Neural cell (in vitro differentiated cells): Measurements from ENCODE around the gene NT5M. TPM values are rescaled to one million over a fixed set of nuclear protein-coding genes. Genes with fewer than 3 reads are reported as not detected.

Experiments used
- H2AFZ ChIP-seq: fragments of 200-600, 300-800 bp; sonication (generic), shearing (Covaris generic); 2 replicates; pipeline ENCODE4 v1.6.0; 2014; ENCODE audit warnings: low read depth, mild to moderate bottlenecking, antibody characterized with exemption, low read length, moderate library complexity
- H3F3A ChIP-seq: fragments of 200-600 bp; shearing (Covaris generic); 2 replicates; pipeline ENCODE4 v1.6.1; 2016; ENCODE audit warnings: mild to moderate bottlenecking, moderate library complexity, mixed read lengths, antibody characterized with exemption, low read length; ENCODE audit not compliant: insufficient read depth, poor library complexity, severe bottlenecking
- H3K27ac ChIP-seq: fragments of 200-600, 300-800 bp; sonication (generic), shearing (Covaris generic); 2 replicates; pipeline ENCODE4 v1.5.1; 2014; ENCODE audit warnings: mild to moderate bottlenecking, low read length, moderate library complexity
- H3K27me3 ChIP-seq: fragments of 300-800, 200-600 bp; sonication (generic), shearing (Covaris generic); 2 replicates; pipeline ENCODE4 v1.6.0; 2014; ENCODE audit warnings: mild to moderate bottlenecking, low read depth, low read length, moderate library complexity; ENCODE audit not compliant: insufficient read depth
- H3K36me3 ChIP-seq: fragments of 300-800, 200-600 bp; sonication (generic), shearing (Covaris generic); 2 replicates; pipeline ENCODE4 v1.5.1; 2014; ENCODE audit warnings: mild to moderate bottlenecking, antibody characterized with exemption, low read length, moderate library complexity; ENCODE audit not compliant: insufficient read depth
- H3K4me2 ChIP-seq: fragments of 300-800, 200-600 bp; sonication (generic), shearing (Covaris generic); 2 replicates; pipeline ENCODE4 v1.6.0; 2014; ENCODE audit warnings: mild to moderate bottlenecking, low read length
- H3K4me3 ChIP-seq: fragments of 300-800, 200-600 bp; sonication (generic), shearing (Covaris generic); 2 replicates; pipeline ENCODE4 v1.5.1; 2014; ENCODE audit warnings: mild to moderate bottlenecking, low read length, moderate library complexity
- H3K79me2 ChIP-seq: fragments of 200-600 bp; shearing (Covaris generic); replicated peaks from 2 replicates; pipeline ENCODE4 v1.6.0; 2014; ENCODE audit warnings: mild to moderate bottlenecking, low read length, moderate library complexity; ENCODE audit not compliant: insufficient read depth
- H3K9ac ChIP-seq: fragments of 300-800, 200-600 bp; sonication (generic), shearing (Covaris generic); 2 replicates; pipeline ENCODE4 v1.6.1; 2016; ENCODE audit warnings: mild to moderate bottlenecking, low read length, mixed read lengths
- H3K9me2 ChIP-seq: fragments of 200-600 bp; shearing (Covaris generic); 2 replicates; pipeline ENCODE4 v1.6.1; 2016; ENCODE audit warnings: mild to moderate bottlenecking, low read length, mixed read lengths; ENCODE audit not compliant: insufficient read depth
- H3K9me3 ChIP-seq: fragments of 200-600, 300-800 bp; sonication (generic), shearing (Covaris generic); 2 replicates; pipeline ENCODE4 v1.6.1; 2016; ENCODE audit warnings: mild to moderate bottlenecking, mixed run types, low read length, moderate library complexity, mixed read lengths
- H4K20me1 ChIP-seq: fragments of 200-600 bp; shearing (Covaris generic); 2 replicates; pipeline ENCODE4 v1.6.1; 2016; ENCODE audit warnings: mild to moderate bottlenecking, mixed run types; ENCODE audit not compliant: insufficient read depth
- EP300 ChIP-seq: fragments of 450-650 bp; conservative IDR thresholded peaks from 2 replicates; pipeline ENCODE4 v1.6.1; 2014; ENCODE audit warnings: antibody characterized with exemption, mild to moderate bottlenecking, moderate library complexity; ENCODE audit not compliant: poor library complexity, severe bottlenecking
- EZH2 ChIP-seq: fragments of 200-600, 300-800 bp; shearing (Covaris generic), sonication (generic); IDR thresholded peaks from 2 replicates; pipeline ENCODE4 v1.6.1; 2014; ENCODE audit warnings: antibody characterized with exemption, low read length, borderline replicate concordance, mild to moderate bottlenecking; ENCODE audit not compliant: insufficient read depth, poor library complexity, severe bottlenecking
- MXI1 ChIP-seq: fragments of 450-650 bp; conservative IDR thresholded peaks from 2 replicates; pipeline ENCODE4 v1.6.1; 2014; ENCODE audit warnings: antibody characterized with exemption, mild to moderate bottlenecking; ENCODE audit not compliant: poor library complexity, severe bottlenecking
- POLR2AphosphoS5 ChIP-seq: IDR thresholded peaks from 2 replicates; pipeline ENCODE4 v1.6.1; 2012
- RAD21 ChIP-seq: fragments of 450-650 bp; conservative IDR thresholded peaks from 2 replicates; pipeline ENCODE4 v1.6.1; 2014; ENCODE audit warnings: antibody characterized with exemption, mild to moderate bottlenecking, moderate library complexity
- SMC3 ChIP-seq: fragments of 450-650 bp; conservative IDR thresholded peaks from 2 replicates; pipeline ENCODE4 v1.6.1; 2014; ENCODE audit warnings: antibody characterized with exemption, mild to moderate bottlenecking, moderate library complexity; ENCODE audit not compliant: poor library complexity
- TAF1 ChIP-seq: IDR thresholded peaks from 2 replicates; pipeline ENCODE4 v1.6.1; 2012; ENCODE audit warnings: low read depth
- polyA plus RNA-seq: library from polyadenylated mRNA; depleted of rRNA; stranded (reverse); fragments of >200 nt; gene quantifications from 2 replicates; pipeline ENCODE4 v1.2.3, GENCODE V29; 2014
- TF ChIP-seq, protein P1 (sequence below): fragments of 450-650 bp; IDR thresholded peaks from 2 replicates; pipeline ENCODE4 v1.5.1; 2014; ENCODE audit warnings: antibody characterized with exemption, mild to moderate bottlenecking, moderate library complexity; ENCODE audit not compliant: poor library complexity, severe bottlenecking
- TF ChIP-seq, protein P2 (sequence below): IDR thresholded peaks from 2 replicates; pipeline ENCODE4 v1.6.1; 2012; ENCODE audit warnings: borderline replicate concordance

The NT5M gene
- polyA plus RNA-seq, 1 donor from 2014 or later, result 11.1 TPM

DNA sequence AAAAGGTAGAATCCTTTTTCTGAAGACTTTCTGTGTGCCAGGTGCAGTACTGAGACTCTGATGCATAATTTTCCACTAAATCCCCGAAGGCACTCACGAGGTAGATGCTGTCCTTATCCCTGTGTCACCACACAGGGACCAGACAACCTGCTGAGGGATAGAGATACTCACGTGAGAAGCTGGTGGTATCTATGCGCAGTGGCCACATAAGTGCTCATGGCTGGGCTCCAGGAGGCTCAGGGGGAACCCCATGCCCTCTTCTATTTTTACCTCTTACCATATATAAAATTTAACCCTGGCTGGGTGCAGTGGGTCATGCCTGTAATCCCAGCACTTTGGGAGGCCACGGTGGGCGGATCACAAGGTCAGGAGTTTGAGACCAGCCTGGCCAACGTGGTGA lies 38.3 kb downstream of the NT5M start:
- Histone ChIP-seq H3K36me3 (no peaks in the 10 kb centered on the region), H3K9me2 (no peaks in the 10 kb centered on the region), H3K4me2 (no peak overlapping the region), H4K20me1 (no peaks in the 10 kb centered on the region), H3F3A (no peaks in the 10 kb centered on the region), H3K9me3 (no peaks in the 10 kb centered on the region), H3K4me3 (no peak overlapping the region), H3K79me2 (no peaks in the 10 kb centered on the region), H2AFZ (no peak overlapping the region), H3K9ac (no peak overlapping the region), H3K27me3 (no peaks in the 10 kb centered on the region), H3K27ac (no peak overlapping the region)
- TF ChIP-seq EP300, result no peak

DNA sequence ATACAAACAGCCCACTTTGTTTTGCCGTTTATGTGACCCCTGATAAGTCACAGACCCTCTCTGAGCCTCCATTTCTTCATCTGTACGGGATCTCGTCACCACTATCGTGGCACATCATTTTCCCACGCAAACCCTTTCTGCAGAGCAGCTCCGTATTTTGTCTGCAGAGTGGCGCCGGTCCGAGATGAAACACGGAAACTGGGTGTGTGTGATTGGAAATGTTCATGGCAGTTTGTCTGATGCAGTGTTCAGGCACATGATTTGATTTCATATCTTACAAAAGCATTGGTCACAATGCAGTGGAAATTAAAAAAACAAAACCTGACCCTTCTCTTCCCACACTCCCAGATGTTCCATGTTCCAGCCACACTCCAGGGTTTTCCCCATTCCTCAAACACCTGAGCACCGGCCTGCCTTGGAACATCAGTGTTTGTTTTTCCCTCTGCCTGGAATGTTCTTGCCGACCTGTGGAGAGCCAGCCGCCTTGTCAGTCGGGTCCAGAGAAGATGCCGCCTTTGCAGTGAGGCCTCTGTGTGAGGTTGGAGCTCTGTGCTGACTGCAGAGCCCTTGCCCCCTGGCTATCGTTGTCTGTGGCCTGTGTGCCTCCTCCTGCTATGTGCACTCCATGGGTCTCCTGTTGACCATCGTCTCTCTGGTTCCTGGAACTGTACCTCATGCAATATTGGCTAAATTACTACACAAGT lies 39.2 kb downstream of the NT5M start:
- Histone ChIP-seq H3K4me2 (no peak overlapping the region), H3K36me3 (no peaks in the 10 kb centered on the region), H3K9ac (no peak overlapping the region), H3K79me2 (no peaks in the 10 kb centered on the region), H3K27ac (no peak overlapping the region), H3K9me2 (no peaks in the 10 kb centered on the region), H3F3A (no peaks in the 10 kb centered on the region), H4K20me1 (no peaks in the 10 kb centered on the region), H3K27me3 (no peaks in the 10 kb centered on the region), H3K4me3 (no peak overlapping the region), H3K9me3 (no peaks in the 10 kb centered on the region), H2AFZ (no peak overlapping the region)
- TF ChIP-seq EZH2, result no peak
- TF ChIP-seq, protein P1, sequence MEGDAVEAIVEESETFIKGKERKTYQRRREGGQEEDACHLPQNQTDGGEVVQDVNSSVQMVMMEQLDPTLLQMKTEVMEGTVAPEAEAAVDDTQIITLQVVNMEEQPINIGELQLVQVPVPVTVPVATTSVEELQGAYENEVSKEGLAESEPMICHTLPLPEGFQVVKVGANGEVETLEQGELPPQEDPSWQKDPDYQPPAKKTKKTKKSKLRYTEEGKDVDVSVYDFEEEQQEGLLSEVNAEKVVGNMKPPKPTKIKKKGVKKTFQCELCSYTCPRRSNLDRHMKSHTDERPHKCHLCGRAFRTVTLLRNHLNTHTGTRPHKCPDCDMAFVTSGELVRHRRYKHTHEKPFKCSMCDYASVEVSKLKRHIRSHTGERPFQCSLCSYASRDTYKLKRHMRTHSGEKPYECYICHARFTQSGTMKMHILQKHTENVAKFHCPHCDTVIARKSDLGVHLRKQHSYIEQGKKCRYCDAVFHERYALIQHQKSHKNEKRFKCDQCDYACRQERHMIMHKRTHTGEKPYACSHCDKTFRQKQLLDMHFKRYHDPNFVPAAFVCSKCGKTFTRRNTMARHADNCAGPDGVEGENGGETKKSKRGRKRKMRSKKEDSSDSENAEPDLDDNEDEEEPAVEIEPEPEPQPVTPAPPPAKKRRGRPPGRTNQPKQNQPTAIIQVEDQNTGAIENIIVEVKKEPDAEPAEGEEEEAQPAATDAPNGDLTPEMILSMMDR, result no peak

GRCh38 chr17:17343160-17343735 lies 40.1 kb downstream of the NT5M start:
- Histone ChIP-seq H3K27me3 (no peaks in the 10 kb centered on the region), H3K4me2 (no peak overlapping the region), H3K9me3 (no peaks in the 10 kb centered on the region), H4K20me1 (no peaks in the 10 kb centered on the region), H3K9ac (no peak overlapping the region), H3K79me2 (no peaks in the 10 kb centered on the region), H3F3A (no peaks in the 10 kb centered on the region), H3K27ac (no peak overlapping the region), H2AFZ (no peak overlapping the region), H3K4me3 (no peak overlapping the region), H3K36me3 (no peaks in the 10 kb centered on the region), H3K9me2 (no peaks in the 10 kb centered on the region)
- no peak for TF ChIP-seq SMC3
- no peak for TF ChIP-seq EZH2
- TF ChIP-seq, protein P2, sequence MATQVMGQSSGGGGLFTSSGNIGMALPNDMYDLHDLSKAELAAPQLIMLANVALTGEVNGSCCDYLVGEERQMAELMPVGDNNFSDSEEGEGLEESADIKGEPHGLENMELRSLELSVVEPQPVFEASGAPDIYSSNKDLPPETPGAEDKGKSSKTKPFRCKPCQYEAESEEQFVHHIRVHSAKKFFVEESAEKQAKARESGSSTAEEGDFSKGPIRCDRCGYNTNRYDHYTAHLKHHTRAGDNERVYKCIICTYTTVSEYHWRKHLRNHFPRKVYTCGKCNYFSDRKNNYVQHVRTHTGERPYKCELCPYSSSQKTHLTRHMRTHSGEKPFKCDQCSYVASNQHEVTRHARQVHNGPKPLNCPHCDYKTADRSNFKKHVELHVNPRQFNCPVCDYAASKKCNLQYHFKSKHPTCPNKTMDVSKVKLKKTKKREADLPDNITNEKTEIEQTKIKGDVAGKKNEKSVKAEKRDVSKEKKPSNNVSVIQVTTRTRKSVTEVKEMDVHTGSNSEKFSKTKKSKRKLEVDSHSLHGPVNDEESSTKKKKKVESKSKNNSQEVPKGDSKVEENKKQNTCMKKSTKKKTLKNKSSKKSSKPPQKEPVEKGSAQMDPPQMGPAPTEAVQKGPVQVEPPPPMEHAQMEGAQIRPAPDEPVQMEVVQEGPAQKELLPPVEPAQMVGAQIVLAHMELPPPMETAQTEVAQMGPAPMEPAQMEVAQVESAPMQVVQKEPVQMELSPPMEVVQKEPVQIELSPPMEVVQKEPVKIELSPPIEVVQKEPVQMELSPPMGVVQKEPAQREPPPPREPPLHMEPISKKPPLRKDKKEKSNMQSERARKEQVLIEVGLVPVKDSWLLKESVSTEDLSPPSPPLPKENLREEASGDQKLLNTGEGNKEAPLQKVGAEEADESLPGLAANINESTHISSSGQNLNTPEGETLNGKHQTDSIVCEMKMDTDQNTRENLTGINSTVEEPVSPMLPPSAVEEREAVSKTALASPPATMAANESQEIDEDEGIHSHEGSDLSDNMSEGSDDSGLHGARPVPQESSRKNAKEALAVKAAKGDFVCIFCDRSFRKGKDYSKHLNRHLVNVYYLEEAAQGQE, result no peak
- no peak for TF ChIP-seq RAD21
- no peak for TF ChIP-seq MXI1
- TF ChIP-seq, protein P1, result no peak
- no peak for TF ChIP-seq POLR2AphosphoS5
- TF ChIP-seq TAF1, result no peak
- no peak for TF ChIP-seq EP300
